Measurements from ENCODE around the gene PRR27. TPM values are rescaled to one million over a fixed set of nuclear protein-coding genes. Genes with fewer than 3 reads are reported as not detected.

PRR27 gene
- total and polyA plus RNA-seq, 10 of the 15 experiments (the other 5 are each of a cell fraction or from before 2014, with no cell fraction given) = not detected

- ChIA-PET POLR2A (no interaction called here), CTCF (interaction anchor here (1.8 kb wide), 1 partner anchor 9 kb away, joined by 9 read pairs; no protein-coding TSS in a partner anchor), RAD21 (ENCODE audit: unreplicated experiment) (no interaction called here), SMC1A (ENCODE audit: uncharacterized antibody, unreplicated experiment) (interaction anchor here (1.0 kb wide), 1 partner anchor 502 kb away, joined by 3 read pairs; no protein-coding TSS in a partner anchor)
- no peak overlapping the region for H3K27ac ChIP-seq (ENCODE audit: control insufficient read depth, insufficient read depth)
- intact Hi-C loops (cut with micrococcal nuclease; ENCODE audit: unreplicated experiment) = no loop called here
- BruUV-seq (replicated peaks) = no TSS peak
- DNase-seq (ENCODE audit: low read depth, low spot score) (no peak), FAIRE-seq (no peak), ATAC-seq (no peak)
- H3K9me3 ChIP-seq (replicated peaks; ENCODE audit: control insufficient read depth, insufficient read depth, low read length) = no peaks in the 10 kb centered on the region
- WGBS (ENCODE audit: insufficient coverage, insufficient replicate concordance, low lambda C conversion rate, missing lambda C conversion rate) = 43% methylated on average over 2 of the region's 2 CpGs
- H3K27me3 ChIP-seq (replicated peaks in 1 of 2; ENCODE audit: control insufficient read depth in 2 of 2, insufficient read depth in 2 of 2, low read length in 1 of 2) = no peaks in the 10 kb centered on the region
- H3K36me3 ChIP-seq (ENCODE audit: control insufficient read depth in 2 of 2, insufficient read depth in 2 of 2, low read length in 1 of 2) = no peaks in the 10 kb centered on the region
- H2AFZ ChIP-seq (ENCODE audit: control insufficient read depth, low read depth, low read length) = no peak overlapping the region
- H3K79me2 ChIP-seq (ENCODE audit: control insufficient read depth, insufficient read depth, low read length) = no peaks in the 10 kb centered on the region
- no peak overlapping the region for H3K4me3 ChIP-seq
- no peaks in the 10 kb centered on the region for H3K4me1 ChIP-seq (ENCODE audit: control insufficient read depth, insufficient read depth, low read length)
- TF ChIP-seq ZBTB40 (IDR thresholded peaks at IDR 0.05; ENCODE audit: borderline replicate concordance) (no peak), SP1 (IDR thresholded peaks at IDR 0.05; ENCODE audit: low read depth, low read length) (no peak), MXI1 (IDR thresholded peaks at IDR 0.05; ENCODE audit: low read depth, low read length) (no peak), SMAD5 (IDR thresholded peaks at IDR 0.05; ENCODE audit: low read depth) (no peak), RBBP5 (conservative IDR thresholded peaks at IDR 0.05) (no peak), PKNOX1 (IDR thresholded peaks at IDR 0.05) (no peak), TCF3 (IDR thresholded peaks at IDR 0.05; ENCODE audit: borderline replicate concordance, insufficient read depth, low read depth, low read length) (no peak), IKZF1 (conservative IDR thresholded peaks at IDR 0.05) (no peak), HCFC1 (IDR thresholded peaks at IDR 0.05; ENCODE audit: low read length) (no peak), SKIL (IDR thresholded peaks at IDR 0.05; ENCODE audit: low read depth, poor library complexity, severe bottlenecking) (no peak), JUNB (IDR thresholded peaks at IDR 0.05) (no peak), TBL1XR1 (IDR thresholded peaks at IDR 0.05; ENCODE audit: low read depth, low read length) (no peak)
- H3K9ac ChIP-seq (ENCODE audit: control insufficient read depth, insufficient read depth, low read length) = no peak overlapping the region
- H4K20me1 ChIP-seq (ENCODE audit: control insufficient read depth, insufficient read depth) = no peaks in the 10 kb centered on the region
- H3K4me2 ChIP-seq (ENCODE audit: control insufficient read depth, insufficient read depth) = no peak overlapping the region
- in situ Hi-C loops (cut with MboI) = no loop called here
Measured at GRCh38 chr4:70192895-70193294, 38.9 kb downstream of the PRR27 start.
